Measurements from ENCODE around the gene NEURL3.

Gene NEURL3

DNA sequence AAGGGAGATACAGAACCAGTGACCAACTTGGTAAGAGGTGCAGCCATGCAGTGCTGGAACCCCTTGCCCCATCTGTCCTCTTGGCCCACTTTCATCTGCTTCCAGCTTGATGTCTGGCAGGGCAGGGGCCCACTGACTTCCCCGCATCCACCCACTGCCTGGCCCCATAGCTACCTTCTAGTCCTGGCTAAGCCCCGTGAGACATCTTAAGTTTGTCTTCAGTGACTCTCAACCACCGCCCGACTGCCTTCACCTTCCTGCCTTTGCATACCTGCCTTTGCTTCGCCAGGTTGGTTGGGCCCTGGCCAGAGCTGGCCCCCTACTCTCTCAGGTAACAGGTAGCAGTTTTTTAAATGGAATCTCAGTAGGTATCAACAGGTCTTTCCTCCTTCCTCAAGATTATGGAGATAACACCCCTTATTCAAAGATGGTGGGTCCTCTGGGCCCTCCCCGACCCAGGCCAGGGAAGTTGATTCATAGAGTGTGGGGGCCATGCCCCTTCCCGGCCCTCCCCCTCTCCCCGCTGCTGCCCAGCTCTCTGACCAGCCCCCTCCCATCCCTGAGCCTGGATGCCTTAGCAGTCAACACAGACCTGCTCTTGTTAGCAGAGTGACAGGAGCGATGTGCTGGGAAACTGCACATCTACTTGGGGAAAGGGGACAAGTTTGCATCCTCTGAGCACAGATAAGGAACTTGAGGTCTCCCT lies 34.2 kb upstream of the NEURL3 start:
- DNase-seq = no peak

DNA sequence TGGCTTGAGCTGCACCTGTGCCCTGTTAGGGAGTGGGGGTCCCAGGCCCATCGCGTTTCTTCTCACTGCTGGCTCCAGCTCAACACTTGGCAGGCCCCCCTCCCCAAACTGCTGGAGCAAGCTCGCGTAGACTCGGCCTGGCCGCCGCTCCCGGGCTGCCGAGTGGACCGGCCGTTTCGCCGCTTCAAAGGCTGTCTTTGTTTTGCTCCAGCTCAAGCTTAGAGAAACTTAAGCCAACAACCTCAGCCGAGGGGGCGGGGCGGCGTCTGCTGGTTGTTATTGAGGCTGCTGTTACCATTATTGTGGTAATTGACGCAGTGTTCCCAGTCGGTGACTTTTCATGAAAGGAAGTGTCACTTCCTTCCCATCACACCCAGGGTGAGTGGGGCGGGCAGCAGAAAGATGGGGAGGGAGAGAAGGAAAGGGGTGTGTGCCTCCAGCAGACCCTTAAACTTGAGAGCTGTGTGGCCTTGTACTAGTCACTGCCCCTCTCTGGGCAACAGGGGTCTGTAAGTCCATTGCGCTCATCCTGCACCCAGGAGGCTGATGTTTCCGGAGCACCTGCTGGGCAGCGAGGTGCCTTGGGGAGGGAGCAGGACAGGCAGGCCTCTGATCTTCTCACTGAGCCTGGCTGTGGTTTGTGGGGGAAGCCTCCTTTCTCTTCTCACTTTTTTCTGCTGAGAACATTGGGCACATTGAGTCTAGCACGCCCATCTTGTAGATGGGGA lies 33.5 kb upstream of the NEURL3 start:
- DNase-seq = peak; percentile 83 to 87

DNA sequence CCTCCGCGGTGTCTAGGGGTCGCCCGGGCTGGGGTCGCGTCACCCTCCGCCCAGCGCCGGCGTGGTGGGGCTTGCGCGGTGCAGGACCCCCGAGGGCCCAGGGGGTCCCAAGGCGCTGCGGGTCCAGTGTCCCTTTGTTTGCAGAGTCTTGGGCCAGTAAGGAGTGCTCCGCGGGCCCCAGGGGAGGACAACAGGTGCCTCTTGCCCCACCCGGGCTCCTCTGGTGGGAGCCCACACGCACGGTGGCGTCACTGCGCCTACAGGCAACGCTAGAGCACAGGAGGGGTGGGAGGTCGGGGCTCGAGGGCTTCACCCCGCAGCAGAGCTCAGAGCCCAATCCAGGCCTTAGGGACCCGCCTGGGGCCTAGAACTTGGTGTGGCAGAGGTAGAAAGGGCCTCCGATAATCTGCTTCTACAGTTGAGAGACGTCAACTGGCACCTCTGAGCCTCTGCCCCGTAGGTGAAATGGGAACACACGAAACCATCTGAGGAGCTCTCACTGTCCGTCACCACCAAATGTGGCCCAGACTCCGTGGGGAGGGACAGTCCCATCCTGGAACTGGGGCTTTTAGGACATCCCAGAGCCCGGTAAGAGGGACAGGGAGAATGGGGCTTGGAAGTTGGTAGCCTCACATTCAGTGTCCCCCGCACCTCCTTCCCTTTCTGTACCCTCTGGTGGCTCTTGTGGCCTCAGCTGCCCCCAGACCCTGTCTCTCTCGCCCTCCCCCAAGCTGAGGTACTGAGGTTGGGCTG lies 32.8 kb upstream of the NEURL3 start:
- DNase-seq = no peak

DNA sequence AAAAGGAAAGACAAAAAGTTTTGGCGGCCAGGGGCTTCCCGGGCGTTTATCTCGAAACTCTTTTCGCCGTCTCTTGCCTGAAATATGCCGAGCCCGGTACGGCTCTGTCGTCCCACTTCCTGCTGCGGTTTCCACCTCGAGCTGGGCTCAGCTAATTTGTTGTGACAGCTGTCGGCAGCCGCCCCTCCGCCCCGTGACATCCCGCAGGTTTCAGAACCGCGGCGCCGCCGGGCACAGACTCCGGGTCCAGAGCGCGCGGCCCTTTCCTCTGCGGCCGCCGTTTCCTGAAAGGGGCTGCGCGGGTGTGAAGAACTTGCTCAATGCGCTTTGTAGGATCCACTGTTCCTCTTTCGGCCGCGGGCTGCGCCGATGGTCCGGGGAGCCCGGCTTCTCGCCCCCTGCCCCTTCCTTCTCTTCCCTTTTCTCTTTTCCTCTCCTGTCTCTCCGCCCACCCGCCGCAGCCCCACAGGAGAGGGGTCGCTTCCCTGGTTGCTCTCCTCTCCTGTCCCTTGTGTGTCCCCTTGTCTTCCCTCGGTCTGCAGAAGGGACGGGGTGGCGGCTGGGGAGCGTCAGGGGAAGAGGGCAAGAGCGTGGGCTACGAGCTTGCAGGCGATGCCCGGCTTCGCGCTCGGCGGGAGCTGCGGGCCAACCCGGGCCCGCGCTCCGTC lies 32.0 kb upstream of the NEURL3 start:
- peak; percentile 71 to 73 for DNase-seq

DNA sequence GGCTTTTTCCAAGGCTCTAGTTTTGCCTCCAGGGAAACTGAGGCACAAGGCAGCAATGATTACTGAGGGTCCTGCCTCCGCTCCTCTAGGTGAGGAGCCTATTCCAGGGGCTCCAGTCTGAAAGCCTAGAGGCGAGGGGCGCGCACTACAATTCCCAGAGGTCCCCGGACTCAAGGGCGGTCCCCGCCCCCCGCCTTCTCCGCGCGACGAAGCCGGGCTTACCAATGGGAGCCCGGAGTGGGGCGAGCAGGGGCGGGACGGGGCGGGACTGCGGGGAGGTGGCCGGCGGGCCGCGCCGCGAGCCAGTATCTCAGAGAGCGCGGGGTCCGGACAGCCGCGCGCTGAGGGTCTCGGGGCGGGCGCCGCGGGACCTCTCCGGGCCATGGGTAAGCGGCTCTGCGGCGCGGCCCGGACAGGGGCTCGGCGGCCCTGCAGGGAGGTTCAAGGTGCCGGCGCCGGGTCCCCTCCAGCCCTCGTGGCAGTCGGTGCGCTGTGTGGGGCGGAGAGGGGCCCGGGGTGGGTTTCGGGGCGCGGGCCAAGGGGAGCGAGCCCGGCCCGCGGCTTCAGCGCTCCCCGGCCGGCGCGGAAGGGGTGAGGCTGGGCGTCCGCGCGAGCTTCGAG lies 31.4 kb upstream of the NEURL3 start, which contains the start of gene ARID5A:
Gene ARID5A, plus strand, starts transcription at position 308 of the 621 bp plus-strand sequence. Its CDS starts 75 bp downstream, at position 383.
- peak; percentile 90 to 91 for DNase-seq

DNA sequence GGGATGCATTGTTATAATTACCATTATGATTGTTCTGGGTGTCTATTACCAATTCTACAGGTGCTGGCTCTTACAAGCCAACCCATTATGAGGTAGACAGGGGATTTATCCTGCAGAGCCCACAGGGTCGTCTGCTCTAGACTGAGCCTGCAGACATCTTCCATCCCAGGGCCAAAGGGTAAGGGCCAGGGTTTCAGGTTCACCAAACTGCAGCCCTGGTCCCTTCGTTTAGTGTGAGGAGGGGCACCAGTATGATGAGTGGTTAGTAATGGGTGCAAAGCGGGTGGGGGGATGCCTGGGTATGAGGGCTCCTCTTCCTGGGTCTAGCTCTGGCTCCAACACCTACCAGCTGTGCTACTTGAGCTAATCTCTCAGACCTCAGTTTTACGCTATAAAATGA lies 30.2 kb upstream of the NEURL3 start:
- DNase-seq = no peak

DNA sequence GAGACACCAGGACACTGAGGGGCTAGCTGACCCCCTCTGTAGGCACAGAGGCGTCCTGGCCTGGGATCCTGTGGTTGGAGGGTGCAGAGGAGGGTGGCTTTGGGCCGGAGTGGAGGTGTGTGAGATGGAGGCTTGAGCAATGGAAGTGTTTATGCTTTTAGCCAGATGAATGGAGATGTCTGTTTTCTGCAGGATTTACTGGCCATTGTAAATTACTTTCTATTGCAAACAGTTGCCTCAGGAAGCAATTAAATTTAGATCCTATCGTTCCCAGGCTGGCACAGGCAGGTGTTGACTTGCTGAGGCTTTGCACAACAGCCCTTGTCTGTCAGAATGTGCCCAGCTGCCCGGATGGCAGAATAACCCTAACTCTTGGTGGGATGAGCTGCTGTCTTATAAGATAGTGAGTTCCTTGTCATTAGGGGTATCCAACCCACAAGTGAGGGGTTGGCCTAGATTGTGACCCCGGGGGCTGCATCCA lies 29.6 kb upstream of the NEURL3 start:
- DNase-seq = no peak

DNA sequence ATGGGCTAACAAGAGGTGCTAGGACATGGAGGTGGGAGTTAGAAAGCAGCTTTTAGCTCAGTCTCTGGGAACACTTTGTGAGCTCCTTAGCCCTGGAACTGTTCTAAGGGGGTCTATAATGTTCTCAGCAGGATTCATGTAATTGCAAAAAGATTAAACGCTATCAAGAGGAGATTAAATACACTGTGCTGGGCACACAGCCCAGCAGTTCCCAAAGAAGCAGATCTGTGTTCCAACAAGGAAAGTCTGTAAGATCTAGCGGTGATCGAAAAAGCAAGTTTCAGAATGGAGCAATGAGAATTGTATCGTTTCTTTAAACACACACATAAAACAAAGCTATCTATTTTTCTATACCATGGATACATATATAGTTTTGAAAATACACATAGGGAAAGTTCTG lies 29.0 kb upstream of the NEURL3 start:
- DNase-seq = no peak

DNA sequence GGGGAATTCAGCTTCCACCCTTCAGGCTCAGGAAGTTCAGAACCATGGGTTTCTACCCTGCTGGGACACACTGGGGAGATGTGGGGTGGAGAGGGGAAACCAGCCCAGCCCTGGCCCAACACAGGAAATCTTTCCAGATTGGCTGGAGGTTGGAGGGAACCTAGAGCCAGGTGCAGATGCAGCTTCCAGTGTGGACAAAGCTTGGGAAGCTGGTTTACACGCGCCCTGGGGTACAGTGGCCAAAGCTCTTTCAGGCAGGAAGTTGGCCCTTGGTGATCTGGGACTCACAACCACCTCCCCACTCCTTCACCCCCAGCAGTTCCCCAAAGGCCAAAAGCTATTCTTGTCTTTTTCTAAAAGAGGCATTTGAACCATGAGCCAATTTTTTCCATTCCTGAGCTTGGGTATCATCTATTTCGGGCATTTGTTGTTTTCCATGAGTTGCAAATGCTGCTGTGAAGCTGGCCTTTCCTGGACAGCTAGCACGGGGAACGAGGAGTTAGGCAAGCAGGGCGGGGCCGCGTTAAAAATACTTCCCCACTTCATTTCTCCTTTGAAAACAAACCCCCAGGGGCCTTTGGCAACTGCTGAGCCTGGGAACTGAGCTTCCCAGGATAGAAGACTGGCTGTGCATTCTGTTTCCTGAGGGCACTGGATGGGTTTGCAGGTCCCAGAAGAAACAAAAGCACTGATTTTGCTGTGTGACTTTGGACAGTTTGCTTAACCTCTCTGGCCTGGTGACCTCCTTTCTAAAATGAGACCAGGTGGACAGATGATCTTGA lies 28.3 kb upstream of the NEURL3 start:
- no peak for DNase-seq

DNA sequence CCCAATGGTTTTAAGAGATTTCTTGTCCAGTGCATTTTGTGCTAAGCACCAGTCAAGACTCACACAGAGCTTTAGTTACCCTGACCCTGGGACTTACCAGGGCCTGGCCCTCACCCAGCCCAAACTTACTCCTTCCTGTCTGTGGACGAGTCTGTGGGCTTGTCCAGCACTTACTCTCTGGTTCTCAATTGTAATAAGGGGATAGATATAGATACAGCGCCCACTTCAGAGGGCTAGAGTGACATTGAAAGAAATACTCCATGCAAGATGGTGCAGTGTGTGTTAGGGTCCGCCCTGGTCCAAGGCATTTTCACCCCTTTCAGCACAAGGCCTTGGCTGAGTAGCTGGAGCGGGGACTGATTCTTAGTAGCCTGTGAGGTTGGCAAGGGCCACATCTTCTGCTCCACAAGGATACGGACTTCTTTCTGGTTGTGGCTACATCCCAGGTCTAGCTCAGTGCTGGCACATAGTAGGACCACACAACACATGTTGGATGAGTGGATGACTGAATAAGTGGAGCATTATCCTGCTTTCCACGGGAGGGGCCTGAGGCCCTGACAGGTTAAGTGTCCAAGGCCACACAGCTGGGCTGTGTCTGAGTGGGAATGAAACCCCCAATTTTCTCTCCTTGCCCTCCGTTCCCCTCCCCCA lies 27.6 kb upstream of the NEURL3 start:
- no peak for DNase-seq

DNA sequence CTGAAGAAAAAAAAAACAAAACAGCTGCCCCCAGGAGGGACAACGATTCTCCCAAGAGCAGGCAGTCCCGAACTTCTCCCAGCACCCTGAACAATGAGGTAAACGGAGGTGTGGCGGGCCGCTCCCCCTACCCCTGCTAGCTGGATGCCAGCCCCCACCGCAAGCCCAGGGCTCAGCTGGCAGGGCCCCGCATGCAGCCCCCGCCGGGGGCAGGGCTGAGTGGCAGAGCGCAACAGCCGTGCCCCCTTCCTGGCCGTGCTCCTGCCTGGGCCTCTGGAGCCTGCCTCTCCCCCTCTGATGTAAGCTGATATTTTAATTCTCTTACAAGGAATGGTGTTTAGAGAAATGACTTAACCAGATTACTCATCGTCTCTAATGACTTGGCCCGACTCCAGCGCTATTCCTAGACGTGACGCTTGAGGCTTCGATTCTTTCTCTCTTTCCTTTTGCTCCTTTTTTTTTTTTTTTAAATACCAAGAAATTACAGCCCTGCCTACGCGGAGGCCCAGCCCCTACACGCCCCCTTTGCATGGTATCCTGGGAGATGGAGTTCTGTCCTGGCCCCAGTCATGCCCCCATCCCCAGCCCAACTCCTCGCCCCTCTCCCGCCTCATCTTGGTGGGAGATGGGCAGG lies 26.8 kb upstream of the NEURL3 start:
- peak; percentile 76 to 82 for DNase-seq

DNA sequence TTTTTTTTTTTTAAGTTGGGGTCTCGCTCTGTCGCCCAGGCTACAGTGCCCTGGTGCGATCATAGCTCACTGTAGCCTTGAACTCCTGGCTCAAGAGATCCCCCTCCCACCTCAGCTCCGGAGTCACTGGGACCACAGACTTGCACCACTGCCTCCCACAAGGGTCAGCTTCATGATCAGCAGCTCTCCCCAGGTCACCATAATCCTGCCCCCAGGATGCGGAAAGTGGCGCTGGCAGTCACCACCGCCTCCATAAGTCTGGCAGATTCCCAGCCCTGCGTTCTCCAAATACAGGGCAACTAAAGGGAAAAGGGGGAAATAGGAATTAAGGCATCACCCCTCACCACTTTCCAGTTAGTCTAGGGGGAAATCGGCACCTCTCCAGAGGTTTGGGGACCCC lies 26.2 kb upstream of the NEURL3 start:
- DNase-seq = no peak

DNA sequence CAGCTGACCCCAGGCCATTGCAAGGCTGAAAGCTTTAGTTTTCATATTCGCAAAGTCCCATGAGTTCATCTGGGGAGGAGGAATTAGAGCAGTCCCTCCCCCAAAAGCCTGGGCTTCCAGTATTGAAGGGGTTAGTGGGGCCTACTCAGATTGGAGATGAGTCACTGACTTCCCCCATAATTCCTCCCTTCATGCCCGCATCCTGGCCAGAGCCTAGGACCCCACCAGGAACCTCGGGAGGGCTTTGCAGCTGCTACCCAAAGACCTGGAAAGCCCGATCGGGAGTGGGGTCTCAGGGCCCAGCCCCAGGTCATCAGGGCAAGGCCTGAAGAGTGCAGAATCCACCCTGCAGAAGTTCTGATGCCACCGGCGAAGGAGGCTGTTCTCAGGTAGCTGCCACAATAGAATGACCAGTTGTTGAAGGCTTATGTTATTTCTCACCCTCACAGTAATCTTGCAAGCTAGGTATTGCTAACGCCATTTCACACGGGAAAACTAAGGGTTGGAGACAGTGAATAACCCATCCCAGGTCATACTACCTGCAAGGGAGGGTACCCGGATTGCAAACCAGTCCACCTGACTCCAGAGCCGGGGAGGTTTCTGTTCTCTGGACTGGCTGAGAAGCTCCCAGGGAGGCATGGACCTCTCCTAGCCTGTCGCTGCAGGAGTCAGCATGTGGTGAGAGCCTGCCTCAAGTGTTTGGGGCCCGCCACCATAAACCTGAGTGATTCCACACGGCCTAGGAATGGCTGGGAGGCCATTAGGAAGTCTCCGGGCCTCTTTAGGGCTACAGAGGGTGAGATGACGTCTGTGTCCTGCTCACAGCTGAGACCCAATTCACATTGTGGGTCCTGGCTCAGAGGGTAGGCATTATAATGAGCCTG lies 25.6 kb upstream of the NEURL3 start:
- DNase-seq = no peak

DNA sequence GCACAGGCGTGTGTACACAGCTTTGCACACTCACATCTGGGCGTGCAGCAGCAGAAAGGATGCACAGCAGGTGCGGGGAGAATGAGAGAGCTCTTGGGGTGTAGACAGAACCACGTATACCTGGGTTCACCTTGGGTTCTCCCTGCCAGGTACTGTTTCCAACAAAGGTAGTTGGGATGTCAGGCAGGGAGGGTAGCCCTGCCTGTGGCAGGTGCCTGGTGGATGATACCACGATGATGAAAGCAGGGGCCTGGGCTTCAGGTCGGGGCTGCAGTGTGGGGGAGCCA lies 24.9 kb upstream of the NEURL3 start:
- no peak for DNase-seq

DNA sequence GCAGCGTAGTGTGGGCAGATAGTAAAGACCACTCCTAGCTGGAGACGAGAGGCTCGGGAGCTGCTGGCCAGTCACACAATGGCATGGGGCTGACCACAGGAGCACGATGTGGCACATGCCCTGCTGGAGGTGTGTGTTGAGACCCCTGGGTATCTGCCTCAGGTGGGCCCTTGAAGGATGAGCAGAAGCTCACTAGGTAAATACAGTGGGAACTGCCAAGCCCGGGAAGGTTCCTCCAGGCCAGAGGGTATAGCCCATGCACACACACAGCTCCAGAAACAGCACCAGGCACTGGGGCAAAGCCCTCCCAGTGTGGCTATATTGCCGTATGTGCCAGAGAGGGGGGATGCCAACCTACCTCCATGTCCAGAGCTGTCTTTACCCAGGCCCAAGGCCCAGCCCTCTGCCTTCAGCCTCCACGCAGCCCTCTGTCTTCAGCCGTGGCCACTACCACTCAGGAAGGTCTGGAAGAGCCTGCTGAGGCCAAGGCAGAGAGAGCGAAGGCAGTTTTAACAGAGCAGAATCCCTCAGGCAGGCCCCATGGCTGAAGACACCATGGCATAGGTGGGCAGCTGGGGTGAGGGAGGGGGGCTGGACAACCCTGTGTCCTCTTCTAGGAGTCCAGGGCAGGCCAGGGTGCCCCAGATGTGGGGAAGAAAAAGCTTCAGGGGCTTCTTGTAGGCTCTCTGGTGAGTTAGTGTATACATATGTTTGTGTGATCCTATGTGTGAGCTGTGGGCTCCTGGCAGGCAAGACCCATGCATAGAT lies 24.4 kb upstream of the NEURL3 start:
- no peak for DNase-seq

DNA sequence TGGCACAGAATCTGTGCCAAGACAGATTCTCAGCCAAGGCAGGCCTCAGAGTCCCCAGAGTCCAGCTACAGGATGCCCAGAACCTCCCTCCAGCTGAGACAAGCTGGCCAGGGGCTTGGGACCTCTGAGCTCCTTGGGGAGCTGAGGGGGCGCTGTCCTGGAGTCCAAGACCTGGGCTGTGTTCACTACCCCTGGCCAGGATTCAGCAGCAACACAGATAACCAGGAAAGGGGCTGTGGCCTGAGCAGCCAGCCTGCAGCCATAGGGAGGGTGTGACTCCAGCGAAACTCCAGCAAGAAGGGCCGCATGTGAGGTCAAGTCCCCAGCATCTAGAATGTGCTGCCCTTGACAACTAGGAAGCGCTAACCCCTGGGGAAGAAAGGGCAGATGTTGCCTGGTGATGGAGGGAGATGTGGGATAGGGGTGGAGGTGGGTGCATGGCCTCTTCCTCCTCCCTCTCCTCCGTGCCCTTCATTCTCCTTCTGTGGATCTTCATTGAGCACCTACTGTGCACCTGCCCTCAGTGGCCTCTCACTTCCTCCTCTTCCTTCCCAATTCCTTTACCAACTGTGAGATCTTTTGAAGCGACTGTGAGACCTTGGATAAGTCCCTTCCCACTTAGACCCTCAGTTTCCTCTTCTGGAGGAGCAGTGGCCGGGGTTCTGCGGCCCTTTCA lies 23.7 kb upstream of the NEURL3 start:
- DNase-seq = no peak

DNA sequence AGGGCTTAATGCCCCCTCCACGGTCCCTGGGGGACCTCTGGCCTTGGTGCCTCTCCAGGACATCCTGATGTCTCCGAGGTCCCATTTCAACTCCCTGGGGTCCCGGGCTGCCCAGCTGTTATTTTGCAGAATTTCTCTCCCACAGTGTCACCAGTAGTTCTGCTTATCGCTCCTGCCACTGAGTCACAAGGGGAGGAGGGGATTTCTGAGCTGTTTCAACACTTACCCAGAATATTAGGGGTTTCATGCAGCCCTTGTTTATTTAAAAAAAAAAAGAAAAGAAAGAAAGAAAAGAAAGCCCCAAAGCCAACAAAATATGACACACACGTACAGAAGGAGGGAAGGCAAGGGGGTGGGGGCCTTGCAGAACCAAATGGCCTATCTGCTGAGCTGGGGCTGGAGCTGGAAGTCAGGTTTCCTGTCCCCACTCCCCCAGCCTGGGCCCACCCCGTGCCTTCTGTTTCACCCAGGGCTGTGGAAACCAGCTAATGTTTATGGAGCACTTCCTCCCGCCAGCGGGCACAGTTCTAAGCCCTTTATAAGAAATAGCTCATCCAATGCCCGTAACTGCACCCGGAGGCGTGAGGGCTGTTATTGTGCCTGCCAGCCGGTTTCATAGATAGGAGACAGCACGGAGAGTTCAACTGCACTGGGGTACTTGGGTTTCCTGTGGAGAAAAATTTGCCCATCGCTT lies 23.0 kb upstream of the NEURL3 start:
- peak; percentile 65 to 68 for DNase-seq

Measured in stimulated activated CD4-positive, alpha-beta T cell treated with anti-CD3 and anti-CD28 coated beads, Interleukin-2, amount 100 ng/mL, for 48 hours (primary cell).